ENCODE data around the gene RAB37.

Gene RAB37

GRCh38 chr17:74782571-74782970 is 45.5 kb downstream of the RAB37 start:
- DNase-seq = no peak

DNA sequence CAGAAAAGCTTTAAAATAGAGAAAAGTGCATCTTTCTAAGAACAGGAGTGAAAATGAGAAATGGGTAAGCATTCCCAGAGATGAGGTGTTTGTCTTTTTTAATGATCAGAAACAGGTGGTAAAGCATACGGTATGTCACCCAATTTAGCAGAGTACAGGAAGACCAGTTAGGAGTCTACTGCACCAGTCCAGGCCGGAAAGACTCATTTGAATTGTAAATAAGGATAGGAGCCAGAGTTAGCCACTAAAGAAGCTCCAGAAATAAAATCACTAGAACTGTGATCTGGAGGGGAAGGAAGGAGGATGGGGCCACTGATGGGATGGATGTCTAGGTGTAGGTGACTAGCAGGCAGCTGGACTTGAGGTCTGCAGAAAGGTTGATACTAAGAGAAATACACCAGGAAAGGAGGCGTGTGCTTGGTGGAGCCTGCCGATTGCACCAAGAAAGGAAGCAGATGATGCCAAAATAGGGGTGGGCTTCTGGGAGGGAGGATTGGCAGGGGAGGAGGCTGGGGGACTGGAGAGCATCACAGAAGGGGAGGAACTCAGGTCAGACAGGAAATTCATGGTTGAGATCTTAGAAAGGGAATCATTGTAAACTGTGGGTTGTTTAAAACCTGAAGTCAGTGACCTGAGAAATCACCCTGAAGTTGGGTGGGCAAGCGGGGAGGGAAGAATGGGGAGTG is 47.2 kb downstream of the RAB37 start:
- no peak for DNase-seq

- DNase-seq = no peak
Measured at GRCh38 chr17:74785096-74785980, 48.3 kb downstream of the RAB37 start.

DNA sequence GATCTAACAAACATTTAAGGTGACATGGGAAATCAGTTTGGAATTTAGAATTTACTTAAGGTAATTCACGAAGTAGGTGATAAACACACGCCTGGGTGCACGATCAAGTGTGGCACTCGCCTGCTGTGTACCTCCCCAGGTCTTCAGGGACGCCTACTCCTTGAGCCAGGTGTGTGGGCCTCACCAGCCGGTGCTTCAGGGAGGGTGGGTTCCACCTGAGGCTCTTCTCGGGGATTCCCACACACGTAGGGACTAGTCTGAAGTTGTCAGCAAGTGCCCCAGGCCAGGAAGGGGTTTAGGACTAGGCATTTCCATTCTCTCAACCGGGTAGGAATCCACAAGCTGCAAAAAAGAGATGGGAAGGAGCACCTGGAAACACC is 48.9 kb downstream of the RAB37 start:
- DNase-seq = no peak

DNA sequence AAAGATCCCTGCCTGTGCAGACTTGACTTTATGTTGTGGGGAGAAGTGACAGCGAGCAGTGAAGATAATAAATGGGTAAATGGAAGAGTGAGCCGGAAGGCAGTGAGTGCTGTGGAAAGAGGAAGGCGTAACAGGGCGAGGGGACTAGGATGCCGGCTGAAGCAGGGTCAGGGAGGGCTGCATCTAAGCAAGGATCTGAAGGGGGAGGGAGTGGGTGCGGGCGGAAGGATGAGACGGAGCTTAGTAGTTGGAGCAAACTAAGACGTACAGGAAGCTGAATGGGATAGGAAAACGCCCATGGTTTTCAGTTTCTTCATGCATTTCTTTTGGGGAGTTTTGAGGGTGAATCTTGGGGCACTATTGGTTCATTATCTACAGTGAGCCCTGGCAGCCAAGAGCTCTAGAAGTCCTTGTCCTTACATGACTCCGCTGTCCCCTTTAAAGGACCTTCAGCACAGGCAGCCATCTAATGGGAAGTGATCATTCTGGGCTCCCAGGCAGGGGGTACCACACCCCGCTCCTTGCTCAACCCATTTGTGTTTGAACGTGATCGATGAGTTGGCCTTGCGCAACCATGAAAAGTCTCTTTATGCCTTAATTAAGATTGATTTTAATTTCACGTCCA is 49.5 kb downstream of the RAB37 start:
- DNase-seq = no peak

DNA sequence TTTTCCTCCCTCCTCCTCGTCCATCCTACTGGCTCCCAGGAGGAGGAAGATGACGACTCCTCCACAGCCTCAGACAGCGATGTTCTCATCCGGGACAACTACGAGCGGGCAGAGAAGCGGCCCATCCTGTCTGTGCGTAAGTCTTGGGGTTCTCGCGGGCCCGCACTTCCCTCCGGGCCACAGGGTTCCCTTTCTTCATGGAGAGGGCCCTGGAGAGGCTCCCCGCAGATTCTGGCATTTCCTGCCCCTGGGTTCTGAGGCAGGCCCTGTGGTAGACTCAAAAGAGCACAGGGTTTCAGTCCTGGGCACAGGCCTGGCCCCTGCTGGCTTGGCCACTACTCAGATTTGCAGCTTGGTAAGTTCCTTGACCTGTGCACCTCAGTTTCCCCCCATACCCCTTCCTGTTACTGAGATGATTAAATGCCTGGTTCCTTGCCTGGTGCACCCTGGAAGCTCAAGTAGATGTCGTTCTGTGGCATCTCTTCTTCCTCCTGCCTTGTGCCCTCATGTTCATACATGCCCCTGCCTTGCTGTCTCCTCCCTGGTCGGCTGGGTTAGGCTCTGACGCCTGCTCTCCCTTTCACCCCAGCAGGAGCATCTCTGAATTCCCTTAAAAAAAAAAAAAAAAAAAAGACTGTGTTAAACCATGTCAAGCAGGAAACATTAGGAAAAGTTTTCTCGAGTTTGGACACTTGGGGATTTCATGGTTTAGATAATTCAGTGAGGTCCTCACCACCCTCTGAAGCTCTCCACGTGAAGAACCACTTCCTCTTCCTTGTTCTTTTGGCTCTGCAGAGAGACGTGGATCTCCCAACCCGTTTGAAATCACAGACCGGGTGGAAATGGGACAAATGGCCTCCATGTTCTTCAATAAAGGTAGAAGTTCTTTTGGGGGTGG is 53.4 kb downstream of the RAB37 start:
- no peak for DNase-seq

GRCh38 chr17:74792586-74793105 is 55.6 kb downstream of the RAB37 start:
- DNase-seq = no peak

DNA sequence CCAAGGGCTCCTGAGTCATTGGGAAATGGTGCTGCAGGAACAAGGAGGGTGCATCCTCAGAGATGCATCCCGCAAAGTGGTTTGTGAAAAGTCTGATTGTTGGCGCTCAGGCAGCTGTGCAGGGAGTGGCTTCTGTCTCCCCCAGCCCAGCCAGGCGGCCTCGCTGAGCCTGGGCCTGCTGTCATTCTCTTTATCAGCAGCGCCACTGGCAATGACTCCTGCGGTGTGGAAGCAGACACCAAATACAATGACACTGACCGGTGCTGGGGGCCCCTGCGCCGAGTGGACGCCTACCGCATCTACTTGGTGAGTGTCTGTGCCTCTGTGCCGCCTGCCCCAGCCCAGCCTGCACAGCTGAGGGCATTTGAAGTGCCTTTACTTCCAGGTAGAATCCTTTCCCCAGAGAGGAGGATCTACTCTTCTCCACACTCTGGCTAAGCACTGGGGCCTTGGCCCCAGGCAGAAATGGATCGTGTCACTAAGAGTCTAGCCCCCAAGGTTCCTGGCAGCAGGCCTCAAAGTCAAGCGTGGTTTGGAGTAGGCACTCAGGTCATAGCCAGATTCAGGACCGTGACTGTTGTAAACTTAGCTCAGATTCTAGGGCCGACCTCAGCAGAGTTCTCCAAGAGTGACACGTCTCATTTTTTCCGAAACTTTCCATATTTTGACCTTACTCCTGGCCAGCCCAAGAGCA is 58.4 kb downstream of the RAB37 start:
- no peak for DNase-seq

DNA sequence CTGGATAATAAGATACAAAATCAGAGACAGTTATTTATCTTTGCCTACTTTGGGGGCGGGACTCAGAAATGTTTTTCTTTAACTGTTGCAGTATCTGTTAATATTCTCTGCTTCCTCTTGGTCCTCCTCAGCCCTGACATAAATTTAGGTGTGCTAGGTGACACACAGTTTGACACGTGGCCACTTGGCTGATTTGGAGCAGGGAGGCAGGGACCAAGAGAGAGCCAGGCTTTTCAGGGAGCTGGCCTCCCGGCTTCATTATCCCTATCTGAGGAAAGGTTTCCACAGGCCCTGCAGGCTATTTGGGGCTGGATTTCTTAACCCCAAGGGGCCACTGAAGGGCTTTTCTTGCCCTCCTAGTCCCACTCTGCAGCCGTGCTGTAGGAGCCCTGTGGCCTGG is 59.2 kb downstream of the RAB37 start:
- no peak for DNase-seq

DNA sequence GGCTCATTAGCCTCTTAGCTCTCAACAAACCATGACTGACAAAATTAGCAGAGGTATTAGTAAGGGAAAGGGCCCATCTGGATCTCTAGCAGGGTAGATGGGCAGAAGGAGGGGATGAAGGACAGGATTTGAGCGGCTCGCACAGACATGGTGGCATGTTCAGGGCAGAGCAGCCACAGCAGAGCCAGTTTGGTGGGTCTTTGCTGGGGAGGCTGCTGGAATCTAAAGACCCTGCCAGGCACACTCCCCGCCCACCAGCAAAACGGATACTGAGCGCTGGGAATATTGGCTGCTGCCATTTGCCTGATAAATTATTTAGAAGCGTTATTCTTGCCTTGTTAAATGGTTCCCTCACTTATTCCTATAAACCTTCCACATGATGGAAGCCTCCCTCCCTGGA is 59.8 kb downstream of the RAB37 start:
- no peak for DNase-seq

All from amniotic stem cell (primary cell).